IgD-negative memory B cell (primary cell): ENCODE data around the gene NKAIN4. TPM values are rescaled to one million over a fixed set of nuclear protein-coding genes. Genes with fewer than 3 reads are reported as not detected.

Source experiments
- H3K27ac Mint-ChIP-seq, 3 donors: one replicate each; pipeline ENCODE4 v1.8.0; 2020 to 2022; ENCODE audit warnings: mild to moderate bottlenecking in 3 of 3, mixed read lengths in 3 of 3, moderate library complexity in 1 of 3
- H3K27me3 Mint-ChIP-seq: one replicate; pipeline ENCODE4 v1.8.0; 2021; ENCODE audit warnings: mixed read lengths
- H3K36me3 Mint-ChIP-seq: one replicate; pipeline ENCODE4 v1.8.0; 2020; ENCODE audit warnings: mild to moderate bottlenecking, mixed read lengths
- H3K4me1 Mint-ChIP-seq, 3 donors: one replicate each; pipeline ENCODE4 v1.8.0; 2020 to 2022; ENCODE audit warnings: mixed read lengths in 3 of 3, mild to moderate bottlenecking in 1 of 3
- H3K4me3 Mint-ChIP-seq, 4 donors: one replicate each; pipeline ENCODE4 v1.8.0; 2020 to 2022; ENCODE audit warnings: mild to moderate bottlenecking in 4 of 4, mixed read lengths in 4 of 4, moderate library complexity in 3 of 4
- H3K9me3 Mint-ChIP-seq, 3 donors: one replicate each; pipeline ENCODE4 v1.8.0; 2020 to 2021; ENCODE audit warnings: mixed read lengths in 3 of 3, mild to moderate bottlenecking in 1 of 3
- polyA plus RNA-seq: library from polyadenylated mRNA; unstranded; fragments of 300-500 nt; fragmentation: Illumina TruSeq; gene quantifications from one replicate; pipeline ENCODE4 v1.2.3, GENCODE V29; 2021

Gene NKAIN4
- polyA plus RNA-seq, 1 donor from 2014 or later = not detected

GRCh38 chr20:63272105-63273058 lies 18.1 kb upstream of the NKAIN4 start, which contains the start of gene ARFGAP1:
TSS of gene ARFGAP1 (plus strand) at chr20:63272813. CDS start at chr20:63275581, 2,768 bp downstream.
- H3K4me1 Mint-ChIP-seq = peaks cover 13 to 22% (median 15%) of the 10 kb centered on the region in 3 donors
- peaks cover 3% of the 10 kb centered on the region for H3K36me3 Mint-ChIP-seq
- H3K27ac Mint-ChIP-seq = peak within 1 kb of the TSS; percentile 66 to 95 (median 86)
- peak within 1 kb of the TSS; percentile 86 to 96 (median 94) for H3K4me3 Mint-ChIP-seq
- H3K27me3 Mint-ChIP-seq = peaks cover 1% of the 10 kb centered on the region
- no peaks in the 10 kb centered on the region for H3K9me3 Mint-ChIP-seq

GRCh38 chr20:63270606-63271325 lies 16.5 kb upstream of the NKAIN4 start:
- Mint-ChIP-seq H3K4me1 (peaks cover 13 to 22% (median 15%) of the 10 kb centered on the region in 3 donors), H3K36me3 (peaks cover 3% of the 10 kb centered on the region), H3K9me3 (no peaks in the 10 kb centered on the region), H3K27ac (peak overlapping the region in 1 of 3 donors; percentile 54), H3K27me3 (peaks cover 1% of the 10 kb centered on the region), H3K4me3 (peak overlapping the region in 3 of 4 donors; percentile 33 to 92 (median 84))

GRCh38 chr20:63269724-63270123 lies 15.5 kb upstream of the NKAIN4 start:
- H3K27ac Mint-ChIP-seq = peak overlapping the region in 1 of 3 donors; percentile 62
- H3K4me3 Mint-ChIP-seq = peak overlapping the region in 1 of 4 donors; percentile 8
- H3K36me3 Mint-ChIP-seq = peaks cover 3% of the 10 kb centered on the region
- no peaks in the 10 kb centered on the region for H3K9me3 Mint-ChIP-seq
- peaks cover 6% of the 10 kb centered on the region for H3K27me3 Mint-ChIP-seq
- H3K4me1 Mint-ChIP-seq = peaks cover 13 to 15% (median 15%) of the 10 kb centered on the region in 3 donors

- Mint-ChIP-seq H3K27ac (no peak overlapping the region), H3K36me3 (peaks cover 3% of the 10 kb centered on the region), H3K9me3 (no peaks in the 10 kb centered on the region), H3K4me1 (peaks cover 11 to 12% (median 11%) of the 10 kb centered on the region in 3 donors), H3K27me3 (peaks cover 13% of the 10 kb centered on the region), H3K4me3 (no peak overlapping the region)
Observed at GRCh38 chr20:63268671-63269439, 14.6 kb upstream of the NKAIN4 start.

DNA sequence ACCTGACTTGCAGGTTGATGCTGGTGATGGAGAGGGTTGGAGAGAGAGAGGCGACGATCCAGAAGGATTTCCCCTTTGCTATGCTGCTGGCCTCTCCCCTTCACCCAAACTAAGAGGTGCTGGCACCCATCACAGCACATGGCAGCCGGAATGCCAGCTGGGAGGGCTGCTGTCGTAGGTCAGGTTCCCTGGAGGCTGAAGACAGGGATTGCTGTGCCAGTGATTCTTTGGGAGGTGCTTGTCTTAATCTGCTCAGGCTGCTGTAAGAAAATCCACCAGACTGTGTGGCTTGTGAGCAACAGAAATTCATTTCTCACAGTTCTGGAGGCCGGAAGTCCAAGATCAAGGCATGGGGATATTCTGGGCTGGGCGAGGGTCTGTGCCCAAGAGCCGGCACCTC lies 14.0 kb upstream of the NKAIN4 start:
- H3K27ac Mint-ChIP-seq = no peak overlapping the region
- H3K4me3 Mint-ChIP-seq = peak overlapping the region in 1 of 4 donors; percentile 20

DNA sequence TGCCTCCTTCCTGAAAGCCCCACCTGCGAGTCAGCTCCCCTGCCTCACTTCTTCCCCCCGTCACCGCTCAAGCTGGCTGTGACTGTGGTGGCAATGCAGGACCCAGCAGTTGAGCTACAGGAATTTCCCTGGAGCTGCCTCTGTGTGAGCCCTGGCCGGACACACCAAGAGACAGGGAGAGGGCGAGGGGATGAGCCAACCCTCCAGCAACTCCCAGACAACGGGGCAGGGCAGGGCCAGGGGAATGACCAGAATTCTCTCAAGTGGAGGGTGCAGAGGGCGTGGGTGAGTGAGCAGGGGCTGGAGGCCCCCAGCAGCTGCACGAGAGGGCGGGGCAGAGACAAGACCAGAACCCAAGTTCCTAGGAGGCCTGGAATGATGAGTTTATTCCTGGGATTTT lies 13.4 kb upstream of the NKAIN4 start:
- Mint-ChIP-seq H3K4me1 (peaks cover 4 to 8% (median 6%) of the 10 kb centered on the region in 3 donors), H3K36me3 (peaks cover 3% of the 10 kb centered on the region), H3K9me3 (no peaks in the 10 kb centered on the region), H3K27ac (no peak overlapping the region), H3K4me3 (peak overlapping the region in 1 of 4 donors; percentile 20), H3K27me3 (peaks cover 18% of the 10 kb centered on the region)

More for the DNA sequence above, 14.0 kb upstream of the NKAIN4 start:
- no peaks in the 10 kb centered on the region for H3K9me3 Mint-ChIP-seq
- H3K4me1 Mint-ChIP-seq = peaks cover 5 to 8% (median 6%) of the 10 kb centered on the region in 3 donors
- H3K36me3 Mint-ChIP-seq = peaks cover 3% of the 10 kb centered on the region
- H3K27me3 Mint-ChIP-seq = peaks cover 14% of the 10 kb centered on the region

DNA sequence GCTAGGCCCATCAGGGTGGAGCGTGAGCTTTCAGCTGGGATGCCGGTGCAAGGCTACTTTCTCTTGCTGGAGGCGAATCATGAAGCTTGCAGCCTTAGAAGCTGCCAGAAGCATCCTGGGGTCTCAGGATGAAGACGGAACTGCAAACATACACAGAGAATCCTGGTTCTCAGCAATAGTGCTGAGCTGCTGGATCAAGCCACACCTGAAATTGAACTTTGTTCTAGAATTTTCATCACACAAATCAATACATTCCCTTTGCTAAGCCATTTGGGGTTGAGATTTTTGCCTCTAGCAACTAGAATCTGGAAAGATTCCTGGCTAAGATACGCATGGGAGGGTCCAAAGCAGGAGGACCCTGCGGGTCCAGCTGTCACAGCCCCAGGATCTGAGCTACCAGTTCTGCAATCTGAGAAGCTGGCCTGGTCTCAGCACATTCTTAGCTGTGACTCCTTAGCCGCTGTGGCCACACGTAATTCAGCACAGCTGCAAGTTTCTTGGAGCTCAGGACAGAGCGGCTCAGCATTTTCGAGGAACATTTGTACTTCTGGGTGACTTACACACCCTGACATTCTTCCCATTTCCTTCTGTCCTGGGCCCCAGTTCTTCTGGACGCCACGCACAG lies 11.7 kb upstream of the NKAIN4 start:
- no peak overlapping the region for H3K27ac Mint-ChIP-seq
- H3K9me3 Mint-ChIP-seq = no peaks in the 10 kb centered on the region
- peaks cover 18% of the 10 kb centered on the region for H3K27me3 Mint-ChIP-seq
- no peaks in the 10 kb centered on the region for H3K4me1 Mint-ChIP-seq
- H3K36me3 Mint-ChIP-seq = peaks cover 1% of the 10 kb centered on the region
- no peak overlapping the region for H3K4me3 Mint-ChIP-seq

- Mint-ChIP-seq H3K27ac (peak overlapping the region in 1 of 3 donors; percentile 73), H3K27me3 (peaks cover 19% of the 10 kb centered on the region), H3K4me3 (no peak overlapping the region), H3K9me3 (no peaks in the 10 kb centered on the region), H3K36me3 (peaks cover 1% of the 10 kb centered on the region), H3K4me1 (no peaks in the 10 kb centered on the region)
Observed at GRCh38 chr20:63264519-63264918, 10.3 kb upstream of the NKAIN4 start.

DNA sequence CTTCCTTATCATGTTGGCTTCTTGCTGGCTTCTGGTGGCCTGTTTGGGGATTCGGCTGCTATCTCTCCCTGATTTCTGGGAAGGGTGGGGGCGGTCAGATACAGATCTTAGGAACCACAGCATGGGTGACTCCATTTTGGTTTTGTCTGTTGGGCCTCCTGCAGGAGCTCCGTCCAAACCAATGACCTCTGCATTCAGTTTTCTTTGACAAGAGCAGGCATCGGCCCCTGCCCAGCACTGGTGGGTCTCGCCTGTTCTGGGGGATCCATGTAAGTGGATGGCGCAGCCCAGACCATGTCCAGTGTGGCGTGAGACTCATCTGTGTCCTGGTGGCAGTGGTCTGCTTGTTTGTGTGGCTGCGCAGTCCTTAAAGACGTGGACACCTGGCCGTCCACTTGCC lies 9.7 kb upstream of the NKAIN4 start:
- Mint-ChIP-seq H3K9me3 (no peaks in the 10 kb centered on the region), H3K27ac (no peak overlapping the region), H3K27me3 (peaks cover 22% of the 10 kb centered on the region), H3K4me3 (no peak overlapping the region), H3K4me1 (no peaks in the 10 kb centered on the region), H3K36me3 (peaks cover 1% of the 10 kb centered on the region)

DNA sequence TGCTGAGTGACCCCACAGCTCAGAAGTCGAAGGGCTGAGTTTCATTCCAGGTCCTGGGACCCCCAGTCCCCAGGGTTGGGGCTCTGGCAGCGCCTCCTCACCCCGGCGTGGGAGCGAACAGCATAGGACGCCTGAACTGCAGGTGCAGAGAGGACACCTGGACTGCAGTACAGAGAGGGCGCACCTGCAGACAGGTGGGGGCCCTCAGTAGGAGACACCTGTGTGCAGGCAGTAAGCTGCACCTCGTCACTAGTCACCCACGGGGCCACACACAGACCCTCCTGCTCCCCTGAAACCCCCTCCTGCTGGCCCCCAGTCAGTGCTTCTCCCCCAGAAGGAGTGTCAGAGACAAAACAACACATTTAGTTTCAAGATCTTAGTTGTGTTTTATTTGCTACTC lies 8.6 kb upstream of the NKAIN4 start:
- no peaks in the 10 kb centered on the region for H3K9me3 Mint-ChIP-seq
- peaks cover 1% of the 10 kb centered on the region for H3K36me3 Mint-ChIP-seq
- no peak overlapping the region for H3K27ac Mint-ChIP-seq
- no peaks in the 10 kb centered on the region for H3K4me1 Mint-ChIP-seq
- H3K27me3 Mint-ChIP-seq = peaks cover 28% of the 10 kb centered on the region
- no peak overlapping the region for H3K4me3 Mint-ChIP-seq

- Mint-ChIP-seq H3K4me3 (no peak overlapping the region), H3K27ac (no peak overlapping the region), H3K27me3 (peaks cover 29% of the 10 kb centered on the region), H3K36me3 (peaks cover 1% of the 10 kb centered on the region), H3K9me3 (no peaks in the 10 kb centered on the region), H3K4me1 (no peaks in the 10 kb centered on the region)
Observed at GRCh38 chr20:63261795-63262528, 7.7 kb upstream of the NKAIN4 start.

GRCh38 chr20:63261060-63261794 lies 7.0 kb upstream of the NKAIN4 start:
- no peaks in the 10 kb centered on the region for H3K9me3 Mint-ChIP-seq

GRCh38 chr20:63260521-63260920 lies 6.3 kb upstream of the NKAIN4 start:
- Mint-ChIP-seq H3K27ac (no peak overlapping the region), H3K4me3 (no peak overlapping the region), H3K4me1 (no peaks in the 10 kb centered on the region), H3K9me3 (no peaks in the 10 kb centered on the region), H3K36me3 (peaks cover 1% of the 10 kb centered on the region), H3K27me3 (peaks cover 37% of the 10 kb centered on the region)

More at GRCh38 chr20:63261060-63261794, 7.0 kb upstream of the NKAIN4 start:
- Mint-ChIP-seq H3K4me1 (no peaks in the 10 kb centered on the region), H3K36me3 (peaks cover 1% of the 10 kb centered on the region), H3K27me3 (peaks cover 32% of the 10 kb centered on the region), H3K4me3 (no peak overlapping the region), H3K27ac (no peak overlapping the region)
